Ovary (tissue), 9 donors: ENCODE data around the gene SDC4. TPM values are rescaled to one million over a fixed set of nuclear protein-coding genes. Genes with fewer than 3 reads are reported as not detected.

Source experiments
- DNase-seq, 5 donors: peaks; one replicate each; pipeline ENCODE4 v3.0.0-alpha.2; 2019 to 2020
- H3K27ac ChIP-seq, 2 donors: fragments of 200-600 bp; one replicate each; pipeline versions ENCODE4 v1.5.1 to v1.8.0; 2019 to 2022
- H3K27me3 ChIP-seq: fragments of 200-600 bp; one replicate; pipeline ENCODE4 v1.8.0; 2022
- H3K36me3 ChIP-seq: fragments of 200-600 bp; sonication (generic); one replicate; pipeline ENCODE4 v1.5.1; 2019
- H3K4me1 ChIP-seq: one replicate; pipeline ENCODE4 v1.8.1; 2013; ENCODE audit warnings: mild to moderate bottlenecking, moderate library complexity; ENCODE audit not compliant: insufficient read depth
- H3K4me3 ChIP-seq: fragments of 200-600 bp; sonication (generic); one replicate; pipeline ENCODE4 v1.5.1; 2017
- H3K9me3 ChIP-seq, 2 donors: fragments of 200-600 bp in 1 of 2; sonication (generic) in 1 of 2; one replicate each; pipeline versions ENCODE4 v1.5.1 to v1.8.1; 2013 to 2019; ENCODE audit warnings: mild to moderate bottlenecking in 1 of 2, moderate library complexity in 1 of 2
- EP300 ChIP-seq: sonication (generic); formaldehyde crosslinking; IDR thresholded peaks from one replicate; pipeline ENCODE4 v1.6.1; 2017; ENCODE audit warnings: antibody characterized with exemption
- POLR2A ChIP-seq: fragments of 450-650 bp; IDR thresholded peaks from one replicate; pipeline ENCODE4 v1.6.1; 2017; ENCODE audit warnings: antibody characterized with exemption, mild to moderate bottlenecking, moderate library complexity
- WGBS, 3 donors: extraction: QIAGEN DNeasy Blood & Tissue Kit in 1 of 3; methylation state at CpG; one replicate each; pipeline versions ENCODE4 v1.1.5 to v1.1.7; 2013 to 2017; 5-methylcytosine and 5-hydroxymethylcytosine counted together
- intact Hi-C, 4 donors: fragments of 100-400 bp; cut with DNase I; formaldehyde crosslinking; loops; one replicate each; pipeline versions ENCODE4 v1.11.0 to v1.15.1; 2022 to 2023
- polyA plus RNA-seq, 2 donors: library from polyadenylated mRNA; stranded (reverse); fragments of 200-250 nt in 1 of 2; fragments of 350-450 nt in 1 of 2; fragmentation: Illumina TruSeq in 1 of 2; extraction: RNeasy Lipid Tissue Mini Kit (QIAGEN cat#74804) in 1 of 2; gene quantifications; one replicate each; pipeline ENCODE4 v1.2.3, GENCODE V29; 2013 to 2014
- total RNA-seq, 7 donors: library from RNA; depleted of rRNA in 2 of 7; stranded (reverse); fragments of >200 nt in 2 of 7; fragmentation: NEBNext Ultra II Directional in 3 of 7; extraction: Animal tissue kit (Norgen Biotek cat#: 25700) in 3 of 7; gene quantifications; one replicate each; pipeline versions ENCODE4 v1.1.0 to v1.2.4, GENCODE V29; 2016 to 2023
- TF ChIP-seq, protein P1 (sequence below), 3 donors: fragments of 450-650 bp in 2 of 3; fragments of 200-600 bp in 1 of 3; IDR thresholded peaks; one replicate each; pipeline versions ENCODE4 v1.5.1 to v1.8.0; 2016 to 2022; ENCODE audit warnings: antibody characterized with exemption in 3 of 3, mild to moderate bottlenecking in 1 of 3
- donor health status: DM: no; HTN: no; CAD: no; lungs with moderate emphysema.
- donor health status: DM: no; HTN: no; CAD: no.
- donor health status: Bipolar disorder and iron deficiency.
- donor health status: DM: yes; HTN: yes; CAD: no.
- donor health status: DM: no; HTN: no; CAD: no.
- donor health status: DM: yes; HTN: yes; CAD: no.

Gene SDC4
- total and polyA plus RNA-seq, 9 donors, result 12.9 to 269 (median 45.9) TPM

DNA sequence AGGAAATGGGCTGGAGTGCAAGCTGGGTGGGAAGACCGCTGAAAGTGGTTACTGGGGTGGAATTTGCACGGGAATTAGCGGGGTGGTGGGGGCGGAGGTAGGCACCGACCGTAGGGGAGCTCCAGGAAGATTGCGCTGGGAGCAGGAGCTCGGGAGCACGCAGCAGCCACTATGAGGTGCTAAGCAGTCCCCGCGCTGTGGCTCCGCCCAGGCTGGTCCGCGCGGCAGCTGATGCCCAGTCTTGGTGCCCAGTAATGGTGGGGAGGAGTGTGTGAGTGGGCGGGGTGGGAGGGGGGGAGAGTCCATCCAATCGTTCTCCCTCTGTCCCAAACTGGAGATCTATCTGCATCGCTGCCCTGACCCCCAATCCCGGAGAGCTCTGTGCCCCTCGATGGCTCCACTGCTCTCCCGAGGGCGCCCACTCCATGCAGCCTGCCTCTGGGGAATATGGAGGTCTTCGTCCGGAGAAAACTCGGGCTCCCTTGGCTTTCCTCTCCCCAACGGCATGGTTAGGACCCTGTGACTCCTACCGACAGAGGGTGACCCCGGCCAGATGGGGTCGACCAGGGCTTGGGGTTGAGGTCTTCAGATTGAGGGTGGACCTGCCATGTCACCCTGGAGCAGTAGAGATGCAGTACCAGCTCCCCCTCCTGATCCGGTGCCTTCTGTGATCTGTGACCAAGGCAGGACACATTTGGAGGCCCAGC is 24.6 kb upstream of the SDC4 start:
- peak in 1 of 5 donors; percentile 41 for DNase-seq
- intact Hi-C loops, result loop anchor here in 3 of 4 donors (5.0 to 10.0 kb wide), 3 partner anchors 45 to 65 kb away; partner anchors contain the start of gene PIGT (in 1 of the 3)
- WGBS, 3 donors, result 40 to 54% (median 48%) methylated on average over 30 of the region's 30 CpGs

DNA sequence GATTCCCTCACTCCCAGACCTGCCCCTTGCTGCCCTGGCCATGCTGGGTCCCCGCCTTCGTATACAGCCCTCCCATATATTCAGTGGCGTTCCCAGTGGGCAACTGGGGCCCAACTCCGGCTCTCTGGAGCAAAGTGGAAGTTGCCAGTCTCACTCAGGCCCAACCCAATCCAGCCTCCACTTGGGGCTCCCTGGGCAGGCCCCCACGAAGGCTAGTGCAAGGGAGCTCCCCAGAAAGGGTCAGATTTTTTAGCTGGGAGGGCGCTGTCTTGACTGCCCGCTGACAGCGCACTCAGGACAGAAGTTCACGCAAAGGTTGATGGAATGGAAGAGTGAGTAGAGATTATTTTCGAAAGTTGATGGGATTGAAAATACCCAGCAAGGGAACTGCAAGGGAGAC is 24.0 kb upstream of the SDC4 start:
- TF ChIP-seq EP300 (no peak), POLR2A (no peak)
- TF ChIP-seq, protein P1, sequence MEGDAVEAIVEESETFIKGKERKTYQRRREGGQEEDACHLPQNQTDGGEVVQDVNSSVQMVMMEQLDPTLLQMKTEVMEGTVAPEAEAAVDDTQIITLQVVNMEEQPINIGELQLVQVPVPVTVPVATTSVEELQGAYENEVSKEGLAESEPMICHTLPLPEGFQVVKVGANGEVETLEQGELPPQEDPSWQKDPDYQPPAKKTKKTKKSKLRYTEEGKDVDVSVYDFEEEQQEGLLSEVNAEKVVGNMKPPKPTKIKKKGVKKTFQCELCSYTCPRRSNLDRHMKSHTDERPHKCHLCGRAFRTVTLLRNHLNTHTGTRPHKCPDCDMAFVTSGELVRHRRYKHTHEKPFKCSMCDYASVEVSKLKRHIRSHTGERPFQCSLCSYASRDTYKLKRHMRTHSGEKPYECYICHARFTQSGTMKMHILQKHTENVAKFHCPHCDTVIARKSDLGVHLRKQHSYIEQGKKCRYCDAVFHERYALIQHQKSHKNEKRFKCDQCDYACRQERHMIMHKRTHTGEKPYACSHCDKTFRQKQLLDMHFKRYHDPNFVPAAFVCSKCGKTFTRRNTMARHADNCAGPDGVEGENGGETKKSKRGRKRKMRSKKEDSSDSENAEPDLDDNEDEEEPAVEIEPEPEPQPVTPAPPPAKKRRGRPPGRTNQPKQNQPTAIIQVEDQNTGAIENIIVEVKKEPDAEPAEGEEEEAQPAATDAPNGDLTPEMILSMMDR (IDR thresholded peaks at IDR 0.05), result no peak
- WGBS, 3 donors, result 87 to 91% (median 88%) methylated on average over 10 of the region's 10 CpGs
- Histone ChIP-seq H3K27ac (no peak overlapping the region), H3K4me3 (no peak overlapping the region), H3K27me3 (no peaks in the 10 kb centered on the region), H3K36me3 (no peaks in the 10 kb centered on the region), H3K9me3 (no peaks in the 10 kb centered on the region), H3K4me1 (peaks cover 5% of the 10 kb centered on the region)
- intact Hi-C loops, result loop anchor here in 3 of 4 donors (5.0 to 10.0 kb wide), 3 partner anchors 45 to 65 kb away; partner anchors contain the start of gene PIGT (in 1 of the 3)
- no peak for DNase-seq

More for the DNA sequence above, 24.6 kb upstream of the SDC4 start:
- H3K27me3 ChIP-seq, result no peaks in the 10 kb centered on the region
- no peak overlapping the region for H3K27ac ChIP-seq
- H3K9me3 ChIP-seq, result no peaks in the 10 kb centered on the region
- TF ChIP-seq, protein P1 (IDR thresholded peaks at IDR 0.05), result no peak
- TF ChIP-seq POLR2A (no peak), EP300 (no peak)
- H3K4me1 ChIP-seq, result peaks cover 5% of the 10 kb centered on the region
- H3K4me3 ChIP-seq, result peak overlapping the region; percentile 45
- no peaks in the 10 kb centered on the region for H3K36me3 ChIP-seq

DNA sequence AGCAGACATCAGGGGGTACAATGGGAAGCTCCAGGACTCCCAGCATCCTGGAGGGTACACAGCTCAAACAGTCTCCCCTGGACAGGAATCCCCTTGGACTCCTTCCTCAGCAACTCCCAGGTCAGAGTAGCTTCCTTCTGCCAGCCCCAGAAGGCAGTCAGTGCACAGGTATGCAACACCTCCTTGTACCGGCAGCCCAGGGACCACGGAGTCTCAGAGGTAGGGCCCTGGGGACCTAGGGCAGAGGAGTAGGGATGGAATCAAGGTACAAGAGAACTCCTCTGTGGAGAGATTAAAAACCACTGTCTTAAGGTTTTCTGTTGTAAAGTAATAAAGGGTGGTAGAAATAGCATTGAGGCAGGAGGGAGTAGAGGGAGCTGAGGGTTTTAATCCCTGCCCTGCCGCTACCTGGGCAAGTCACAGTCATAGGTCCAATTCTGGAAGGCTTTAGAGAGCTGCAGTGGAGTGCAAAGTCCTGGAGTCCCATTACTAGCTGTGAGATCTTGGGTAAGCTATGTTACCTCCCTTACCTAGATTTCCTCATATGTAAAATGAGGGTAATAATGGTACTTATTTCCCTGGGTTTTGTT is 22.4 kb upstream of the SDC4 start:
- DNase-seq, result no peak
- no peak for TF ChIP-seq EP300
- TF ChIP-seq, protein P1 (IDR thresholded peaks at IDR 0.05), result no peak
- TF ChIP-seq POLR2A, result no peak
- H3K9me3 ChIP-seq, result no peaks in the 10 kb centered on the region
- no peaks in the 10 kb centered on the region for H3K36me3 ChIP-seq
- no peaks in the 10 kb centered on the region for H3K27me3 ChIP-seq
- H3K27ac ChIP-seq, result no peak overlapping the region
- WGBS, 3 donors, result 70 to 96% (median 75%) methylated on average over 3 of the region's 3 CpGs
- intact Hi-C loops, result loop anchor here in 3 of 4 donors (5.0 to 10.0 kb wide), 3 partner anchors 47 to 67 kb away; partner anchors contain the start of gene PIGT (in 1 of the 3)
- H3K4me3 ChIP-seq, result no peak overlapping the region
- peaks cover 5% of the 10 kb centered on the region for H3K4me1 ChIP-seq

DNA sequence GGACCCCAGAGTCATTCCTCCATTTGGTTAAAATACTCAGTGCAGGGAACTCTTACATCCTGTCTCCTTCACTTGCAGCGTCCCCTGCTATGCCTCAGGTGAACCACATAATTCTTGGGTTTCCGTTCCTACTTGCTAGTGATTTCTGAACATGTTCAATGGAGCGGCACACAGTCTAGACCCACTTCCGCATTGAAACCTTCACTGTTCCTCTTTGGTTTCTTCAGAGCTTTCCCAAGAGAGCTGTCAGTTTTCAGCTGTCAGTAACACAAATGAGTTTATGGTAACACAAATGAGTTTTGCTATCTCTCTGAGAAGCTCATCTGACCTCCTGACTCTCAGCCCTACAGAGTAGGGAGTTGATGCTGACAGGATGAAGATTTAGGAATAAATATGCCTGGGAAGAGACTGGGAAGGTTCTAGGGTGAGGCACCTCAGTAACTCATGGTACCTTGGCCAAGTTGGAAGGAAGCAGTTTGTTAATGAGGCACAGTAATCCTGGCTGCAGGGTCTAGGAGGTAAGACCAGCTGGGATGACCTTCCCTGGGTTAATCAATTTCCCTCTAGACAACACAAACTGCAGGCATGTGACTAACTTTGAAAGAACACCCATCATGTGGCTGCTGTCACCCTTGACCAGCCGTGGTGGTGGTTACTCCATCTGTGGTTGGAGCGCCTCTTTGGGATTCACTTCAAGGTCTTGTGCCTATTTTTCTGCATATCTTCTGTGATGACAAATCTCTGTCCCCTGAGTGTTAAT is 20.2 kb upstream of the SDC4 start:
- Histone ChIP-seq H3K36me3 (no peaks in the 10 kb centered on the region), H3K4me3 (no peak overlapping the region), H3K27me3 (no peaks in the 10 kb centered on the region), H3K9me3 (no peaks in the 10 kb centered on the region), H3K4me1 (peaks cover 8% of the 10 kb centered on the region), H3K27ac (no peak overlapping the region)
- no peak for DNase-seq
- 81 to 86% (median 84%) methylated on average over 6 of the region's 6 CpGs for WGBS, 3 donors
- intact Hi-C loops, result no loop called here
- no peak for TF ChIP-seq EP300
- TF ChIP-seq POLR2A, result no peak
- TF ChIP-seq, protein P1 (IDR thresholded peaks at IDR 0.05), result no peak
